Stimulated activated CD4-positive, alpha-beta T cell treated with anti-CD3 and anti-CD28 coated beads, TNF-alpha, amount 100 ng/mL, for 1 hour (primary cell): ENCODE results near the gene PTCH1.

Experiments used
- DNase-seq, 3 donors: peaks; one replicate each; pipeline ENCODE4 v3.0.0-alpha.2; 2020; ENCODE audit warnings: low read depth in 3 of 3, low spot score in 1 of 3

Gene PTCH1

GRCh38 chr9:95499046-95499676 is 17.6 kb downstream of the PTCH1 start:
- DNase-seq = no peak

- DNase-seq = no peak
Measured at GRCh38 chr9:95498641-95499040, 18.1 kb downstream of the PTCH1 start.

- no peak for DNase-seq
Measured at GRCh38 chr9:95497772-95498171, 19.0 kb downstream of the PTCH1 start.

GRCh38 chr9:95496687-95497086 is 20.1 kb downstream of the PTCH1 start:
- no peak for DNase-seq

- DNase-seq = no peak
Measured at GRCh38 chr9:95495961-95496360, 20.8 kb downstream of the PTCH1 start.

GRCh38 chr9:95495529-95495928 is 21.2 kb downstream of the PTCH1 start:
- DNase-seq = no peak

- DNase-seq = peak; percentile 55 to 66 (median 59)
Measured at GRCh38 chr9:95494416-95495371, 22.1 kb downstream of the PTCH1 start.

GRCh38 chr9:95494022-95494415 is 22.8 kb downstream of the PTCH1 start:
- peak in 1 of 3 donors; percentile 25 for DNase-seq

GRCh38 chr9:95493402-95493801 is 23.4 kb downstream of the PTCH1 start:
- DNase-seq = no peak

- no peak for DNase-seq
Measured at GRCh38 chr9:95491543-95492320, 25.0 kb downstream of the PTCH1 start.

GRCh38 chr9:95488954-95489353 is 27.8 kb downstream of the PTCH1 start:
- DNase-seq = no peak

- DNase-seq = no peak
Measured at GRCh38 chr9:95486318-95486717, 30.5 kb downstream of the PTCH1 start.

GRCh38 chr9:95484225-95484624 is 32.5 kb downstream of the PTCH1 start:
- DNase-seq = no peak

GRCh38 chr9:95483431-95483830 is 33.3 kb downstream of the PTCH1 start:
- DNase-seq = no peak

- DNase-seq = no peak
Measured at GRCh38 chr9:95482621-95483020, 34.1 kb downstream of the PTCH1 start.

- DNase-seq = no peak
Measured at GRCh38 chr9:95481000-95481399, 35.8 kb downstream of the PTCH1 start.

- DNase-seq = no peak
Measured at GRCh38 chr9:95480346-95480745, 36.4 kb downstream of the PTCH1 start.

GRCh38 chr9:95479330-95479729 is 37.4 kb downstream of the PTCH1 start:
- DNase-seq = no peak

GRCh38 chr9:95478335-95478734 is 38.4 kb downstream of the PTCH1 start:
- no peak for DNase-seq

GRCh38 chr9:95477885-95478284 is 38.9 kb downstream of the PTCH1 start:
- DNase-seq = no peak

GRCh38 chr9:95477441-95477840 is 39.3 kb downstream of the PTCH1 start:
- DNase-seq = no peak

GRCh38 chr9:95468791-95469190 is 48.0 kb downstream of the PTCH1 start:
- DNase-seq = no peak
